ENCODE measurements around the gene SLC34A1. TPM values are rescaled to one million over a fixed set of nuclear protein-coding genes. Genes with fewer than 3 reads are reported as not detected.

The SLC34A1 gene
- total and polyA plus RNA-seq, 2 experiments from 2014 or later: not detected

- TF ChIP-seq JUNB (IDR thresholded peaks at IDR 0.05; ENCODE audit: unreplicated experiment): no peak
- TF ChIP-seq ZNF331 (CRISPR knock-in tag; IDR thresholded peaks at IDR 0.05; ENCODE audit: low read depth): no peak
Observed at GRCh38 chr5:177410575-177410974, 26.3 kb downstream of the SLC34A1 start (continued).

- H3F3A ChIP-seq (replicated peaks; ENCODE audit: low read depth): no peaks in the 10 kb centered on the region
- H3K4me2 ChIP-seq: no peak overlapping the region
- TF ChIP-seq ETS1 (IDR thresholded peaks at IDR 0.05) (no peak), NANOG (IDR thresholded peaks at IDR 0.05; ENCODE audit: borderline replicate concordance) (no peak), ZNF462 (CRISPR knock-in tag; IDR thresholded peaks at IDR 0.05) (no peak), ZNF114 (CRISPR knock-in tag; IDR thresholded peaks at IDR 0.05) (no peak), CTCF (conservative IDR thresholded peaks at IDR 0.05; ENCODE audit: low read depth in 2 of 2) (no peak), STAT1 (IDR thresholded peaks at IDR 0.05; ENCODE audit: unreplicated experiment) (no peak), REST (IDR thresholded peaks at IDR 0.05; ENCODE audit: unreplicated experiment) (no peak), POLR2AphosphoS5 (IDR thresholded peaks at IDR 0.05; ENCODE audit: low read depth) (no peak), ZNF331 (CRISPR knock-in tag; IDR thresholded peaks at IDR 0.05; ENCODE audit: low read depth) (no peak), CREB1 (CRISPR knock-in tag; IDR thresholded peaks at IDR 0.05; ENCODE audit: low read depth) (no peak), JUNB (IDR thresholded peaks at IDR 0.05; ENCODE audit: unreplicated experiment) (no peak), EZH2 (IDR thresholded peaks at IDR 0.05; ENCODE audit: low read depth, unreplicated experiment) (no peak), EZH2phosphoT487 (IDR thresholded peaks at IDR 0.05; ENCODE audit: unreplicated experiment) (no peak)
- H3K9me3 Mint-ChIP-seq: no peaks in the 10 kb centered on the region
- H3K79me2 ChIP-seq (replicated peaks; ENCODE audit: insufficient read depth): no peaks in the 10 kb centered on the region
- H4K20me1 ChIP-seq (replicated peaks; ENCODE audit: insufficient read depth): no peaks in the 10 kb centered on the region
- no peaks in the 10 kb centered on the region for H3K36me3 Mint-ChIP-seq (ENCODE audit: low read depth)
- H3K27ac Mint-ChIP-seq: no peak overlapping the region
- H3K27ac ChIP-seq (ENCODE audit: low read depth): no peak overlapping the region
- H3K27me3 Mint-ChIP-seq (ENCODE audit: insufficient read depth, low read depth, poor library complexity): peaks cover 18% of the 10 kb centered on the region
- H3K4me3 Mint-ChIP-seq: no peak overlapping the region
- 0 out of 2 replicates have a peak, but pooled peaks cover 12% of the 10 kb centered on the region for H3K27me3 ChIP-seq (ENCODE audit: insufficient read depth)
- no peak overlapping the region for H3K4me3 ChIP-seq
- no peaks in the 10 kb centered on the region for H3K4me1 ChIP-seq (ENCODE audit: insufficient read depth)
- peaks cover 7% of the 10 kb centered on the region; the same call in 1 of the 2 replicates for H3K9me2 ChIP-seq (ENCODE audit: insufficient read depth)
- DNase-seq (ENCODE audit: low spot score) (no peak), ATAC-seq (no peak)
- no peaks in the 10 kb centered on the region for H3K4me1 Mint-ChIP-seq
- no peak overlapping the region for H2AFZ ChIP-seq
- no peaks in the 10 kb centered on the region for H3K36me3 ChIP-seq (ENCODE audit: insufficient read depth)
Observed at GRCh38 chr5:177412603-177413233, 28.5 kb downstream of the SLC34A1 start.

Measured in GM23338 (cell line).